HG02943 (cell line): Measurements from ENCODE around the gene HIVEP1.
"Not testable (repeated sequence)": the region's sequence is repeated elsewhere in the genome, so short reads cannot be mapped to it uniquely, and the experiment has no call there.

Experiments used
- ATAC-seq: cut with Tn5 transposase; IDR thresholded peaks from one replicate; pipeline ENCODE4 v1.9.1; 2021; ENCODE audit warnings: mild to moderate bottlenecking, low read depth, moderate library complexity; ENCODE audit not compliant: unreplicated experiment

Gene HIVEP1

GRCh38 chr6:12149944-12150510, 137.9 kb downstream of the HIVEP1 start:
- no peak for ATAC-seq

GRCh38 chr6:12150812-12151432, 138.8 kb downstream of the HIVEP1 start:
- no peak for ATAC-seq

DNA sequence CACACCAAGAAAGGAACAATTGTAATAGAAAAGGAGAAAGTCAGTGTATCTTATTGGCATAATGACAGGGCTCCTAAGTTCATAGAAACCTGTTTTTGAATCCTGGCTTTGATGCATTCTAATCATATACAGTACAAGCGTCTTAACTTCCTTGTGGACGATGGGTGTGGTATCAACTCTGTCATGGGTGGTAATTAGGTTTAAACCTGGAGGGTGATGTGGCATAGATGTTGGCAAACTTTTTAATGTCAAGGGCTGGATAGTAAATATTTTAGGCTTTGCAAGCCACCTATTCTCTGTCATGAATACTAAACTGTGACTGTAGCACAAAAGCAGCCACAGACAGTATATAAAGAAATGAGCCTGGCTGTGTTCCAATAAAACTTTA, 139.3 kb downstream of the HIVEP1 start:
- ATAC-seq, result no peak

GRCh38 chr6:12152023-12152970, 140.2 kb downstream of the HIVEP1 start:
- ATAC-seq, result no peak

GRCh38 chr6:12155769-12156168, 143.7 kb downstream of the HIVEP1 start:
- ATAC-seq, result not testable (repeated sequence)

DNA sequence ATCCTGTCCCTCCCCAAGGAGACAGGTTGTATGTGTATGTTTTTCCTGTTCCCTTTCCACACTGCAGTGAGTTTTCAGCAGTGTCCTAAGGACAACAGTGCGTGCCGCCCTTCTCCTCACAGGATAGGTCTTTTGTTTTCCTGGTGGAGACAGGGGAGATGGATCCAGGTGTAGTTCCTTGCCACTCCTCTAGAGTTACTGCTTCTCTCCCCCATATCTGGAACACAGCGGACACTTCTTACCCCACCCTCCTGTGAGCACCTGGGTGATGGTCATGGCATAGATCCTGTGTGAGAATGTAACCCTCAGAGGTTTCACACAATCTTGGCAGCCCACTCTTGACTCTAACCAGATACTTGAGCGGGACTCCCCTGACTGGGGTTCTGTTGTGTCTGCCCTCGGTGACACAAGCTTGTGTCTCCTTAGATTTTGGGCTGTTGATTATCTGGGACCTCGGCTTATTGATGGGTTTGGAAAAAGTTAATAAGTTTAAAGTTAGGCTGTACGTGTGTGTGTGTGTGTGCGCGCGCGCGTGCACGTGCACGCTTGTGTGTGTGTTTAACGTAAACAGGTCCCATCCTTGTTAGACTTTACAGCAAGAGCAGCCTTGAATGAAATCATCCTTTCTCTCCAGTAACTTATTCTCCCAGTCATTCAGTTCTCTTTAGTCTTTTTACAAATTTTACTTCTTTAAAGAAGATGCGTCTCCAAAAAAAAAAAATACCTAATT, 146.7 kb downstream of the HIVEP1 start:
- no peak for ATAC-seq

DNA sequence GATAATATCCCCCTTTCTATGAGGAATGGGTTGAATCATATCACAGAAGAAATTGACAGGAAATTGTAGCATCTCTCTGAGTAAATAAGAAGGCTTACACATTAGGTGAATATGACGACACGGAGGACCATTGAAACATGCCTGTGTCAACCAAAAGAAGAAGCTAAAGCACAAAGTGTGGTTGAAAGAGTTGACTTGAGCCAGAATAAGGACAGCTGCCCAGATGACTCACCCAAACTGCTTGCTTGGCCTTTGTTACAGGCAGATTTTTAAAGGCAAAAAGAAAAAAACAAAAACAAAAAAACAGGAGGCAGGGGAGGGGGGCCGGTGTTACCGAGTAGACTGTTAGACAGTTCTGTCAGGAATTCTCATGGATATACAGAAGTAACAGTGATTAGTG, 148.2 kb downstream of the HIVEP1 start:
- ATAC-seq, result no peak

GRCh38 chr6:12162213-12162612, 150.1 kb downstream of the HIVEP1 start:
- ATAC-seq, result no peak

DNA sequence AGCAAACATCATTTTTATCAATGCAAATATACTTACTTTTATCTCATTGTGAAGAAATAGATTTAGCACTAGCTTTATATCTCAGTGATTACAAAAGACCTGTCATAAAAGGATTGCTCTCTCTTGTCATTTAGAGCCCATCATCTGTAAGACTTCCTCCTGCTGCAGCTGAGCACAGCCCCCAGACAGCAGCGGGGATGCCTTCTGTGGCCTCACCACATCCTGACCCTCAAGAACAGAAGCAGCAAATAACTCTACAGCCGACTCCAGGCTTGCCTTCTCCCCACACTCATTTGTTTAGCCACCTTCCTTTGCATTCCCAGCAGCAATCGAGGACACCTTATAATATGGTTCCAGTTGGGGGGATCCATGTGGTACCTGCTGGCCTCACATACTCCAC, 151.0 kb downstream of the HIVEP1 start:
- no peak for ATAC-seq

- ATAC-seq, result no peak
These were observed 151.8 kb downstream of the HIVEP1 start for GRCh38 chr6:12163744-12164507.

DNA sequence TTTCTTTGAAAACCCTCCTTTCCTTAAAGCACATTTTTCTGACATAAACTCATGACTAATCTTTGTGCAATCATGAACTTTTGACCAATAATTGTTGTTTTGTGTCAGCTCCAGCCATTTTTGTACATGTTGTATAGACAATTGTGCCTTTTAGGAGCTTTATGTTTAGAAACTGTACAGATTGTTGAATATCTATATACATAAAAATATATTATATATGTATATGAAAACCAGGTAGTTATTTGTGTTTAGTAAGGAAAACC, 152.3 kb downstream of the HIVEP1 start:
- ATAC-seq, result no peak

- no peak for ATAC-seq
These were observed 153.2 kb downstream of the HIVEP1 start for GRCh38 chr6:12165297-12165696.

DNA sequence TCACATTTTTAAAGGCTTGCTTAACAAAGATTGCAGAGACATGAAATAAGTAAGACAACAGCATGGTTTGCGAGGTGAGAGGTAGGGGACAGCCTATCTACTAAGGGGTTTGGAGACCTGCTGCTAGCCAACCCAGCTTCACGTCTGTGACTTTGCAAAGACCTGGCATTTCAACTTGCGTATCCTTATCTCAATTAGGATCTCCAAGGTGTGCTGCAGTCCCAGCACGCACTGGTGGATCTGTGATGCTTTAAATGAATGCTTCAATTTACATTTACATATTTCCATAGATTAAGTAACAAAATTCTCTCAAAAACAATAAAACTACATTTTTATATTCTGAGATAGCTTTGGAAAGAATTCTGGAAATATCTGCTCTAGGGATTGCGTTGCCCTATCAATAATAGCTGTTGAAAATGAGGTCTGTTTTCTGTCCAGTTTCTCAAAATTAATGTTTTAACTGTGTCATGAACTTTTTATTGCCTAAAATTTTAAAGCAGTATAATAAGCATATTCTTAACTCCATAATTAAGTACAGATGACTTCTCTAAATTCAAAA, 153.7 kb downstream of the HIVEP1 start:
- ATAC-seq, result no peak

DNA sequence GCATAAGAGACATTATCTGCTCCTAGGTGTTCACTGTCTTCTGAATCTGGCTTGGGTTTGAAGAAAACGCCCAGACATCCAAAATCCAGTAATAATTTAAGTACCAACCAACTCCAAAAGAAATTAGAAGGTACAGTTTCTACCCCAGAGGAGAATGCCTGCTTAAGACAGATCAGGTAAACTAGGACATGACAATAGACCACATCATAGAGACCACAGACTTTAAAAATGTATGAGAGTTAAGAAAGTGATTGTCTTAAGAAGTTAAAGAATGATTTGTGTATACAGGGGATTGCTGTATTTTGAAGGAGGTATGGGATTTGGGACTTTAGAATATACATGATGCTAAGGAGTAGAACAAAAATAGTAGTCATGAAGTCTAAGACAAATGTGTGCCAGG, 157.3 kb downstream of the HIVEP1 start:
- no peak for ATAC-seq

DNA sequence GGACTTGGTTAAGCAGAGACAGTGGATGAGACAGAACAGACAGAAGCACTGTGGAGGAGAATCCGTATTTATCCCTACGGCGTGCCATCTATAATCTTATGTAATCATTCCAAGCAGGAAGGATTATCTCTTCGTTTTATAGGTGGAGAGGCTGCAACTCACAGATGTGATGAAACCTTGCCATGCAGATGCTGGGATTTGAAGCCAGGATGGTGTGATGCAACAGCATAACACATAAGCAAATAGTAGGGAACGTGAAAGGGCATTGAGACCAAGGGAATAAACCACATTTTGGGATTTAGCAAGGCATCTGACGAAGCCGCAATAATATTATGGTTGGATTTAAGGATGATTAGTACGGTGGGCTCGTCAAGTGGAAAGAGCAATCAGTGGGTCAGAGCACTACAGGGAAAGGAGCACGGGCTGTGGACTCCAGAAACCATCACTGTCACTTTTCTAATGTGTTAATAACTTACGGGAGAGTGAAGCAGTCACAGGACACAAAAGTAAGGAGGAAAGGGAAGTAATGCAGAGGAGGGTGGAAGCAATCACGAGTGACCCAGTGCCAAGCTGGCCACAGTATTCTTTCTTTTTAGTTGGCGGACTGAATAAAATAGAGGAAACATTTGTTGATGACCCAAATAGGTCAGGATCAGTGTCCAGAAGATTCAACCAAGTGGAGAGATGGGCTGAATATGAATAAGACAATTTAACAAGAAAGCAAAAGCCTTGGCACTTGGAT, 158.4 kb downstream of the HIVEP1 start:
- no peak for ATAC-seq

GRCh38 chr6:12171717-12172116, 159.6 kb downstream of the HIVEP1 start:
- ATAC-seq, result no peak

GRCh38 chr6:12172572-12172971, 160.5 kb downstream of the HIVEP1 start:
- ATAC-seq, result no peak

- no peak for ATAC-seq
These were observed 161.1 kb downstream of the HIVEP1 start for GRCh38 chr6:12173181-12173580.

- ATAC-seq, result no peak
These were observed 161.5 kb downstream of the HIVEP1 start for GRCh38 chr6:12173661-12174060.
